ENCODE data around the gene HOXC11. TPM values are rescaled to one million over a fixed set of nuclear protein-coding genes. Genes with fewer than 3 reads are reported as not detected.
A peak's percentile ranks its signal among the peaks of the same experiment; 100 is the strongest.

The HOXC11 gene
- polyA plus RNA-seq, 1 experiment: not detected

- H3K9me3 ChIP-seq (ENCODE audit: control insufficient read depth, insufficient read depth, low read length): peaks cover 13% of the 10 kb centered on the region; the same call in 1 of the 2 replicates
- no peak overlapping the region for H3K4me3 ChIP-seq (ENCODE audit: low read depth, low read length)
- ChIA-PET CTCF (interaction anchor here (0.7 to 1.3 kb wide), 4 partner anchors 10 to 213 kb away, joined by 3 to 5 read pairs (median 3); no protein-coding TSS in a partner anchor), POLR2A (no interaction called here)
- H3K27ac ChIP-seq (ENCODE audit: low read depth, low read length): no peak overlapping the region
- peaks cover 100% of the 10 kb centered on the region for H3K27me3 ChIP-seq (ENCODE audit: control insufficient read depth, insufficient read depth, low read length)
- no peak for TF ChIP-seq CTCF (IDR thresholded peaks at IDR 0.05; ENCODE audit: low read depth, low read length)
- DNase-seq (ENCODE audit: low read depth, low spot score): no peak
Observed at GRCh38 chr12:53995002-53995377, 22.1 kb downstream of the HOXC11 start.

- Histone ChIP-seq H3K27me3 (ENCODE audit: control insufficient read depth, insufficient read depth, low read length) (peaks cover 98% of the 10 kb centered on the region), H3K4me3 (ENCODE audit: low read depth, low read length) (peak overlapping the region; percentile 42), H3K27ac (ENCODE audit: low read depth, low read length) (no peak overlapping the region), H3K9me3 (ENCODE audit: control insufficient read depth, insufficient read depth, low read length) (peaks cover 13% of the 10 kb centered on the region; the same call in 1 of the 2 replicates)
- ChIA-PET CTCF (interaction anchor here (0.6 to 1.3 kb wide), 4 partner anchors 9 to 213 kb away, joined by 3 to 5 read pairs (median 3); partner anchors contain the start of gene HOXC8), POLR2A (no interaction called here)
- no peak for DNase-seq (ENCODE audit: low read depth, low spot score)
- TF ChIP-seq CTCF (IDR thresholded peaks at IDR 0.05; ENCODE audit: low read depth, low read length): no peak
Observed at GRCh38 chr12:53995378-53996239, 22.7 kb downstream of the HOXC11 start.

- no peak for DNase-seq (ENCODE audit: low read depth, low spot score)
- Histone ChIP-seq H3K27ac (ENCODE audit: low read depth, low read length) (no peak overlapping the region), H3K4me3 (ENCODE audit: low read depth, low read length) (peak overlapping the region; percentile 42; the same call in 1 of the 2 replicates), H3K9me3 (ENCODE audit: control insufficient read depth, insufficient read depth, low read length) (peaks cover 13% of the 10 kb centered on the region; the same call in 1 of the 2 replicates), H3K27me3 (ENCODE audit: control insufficient read depth, insufficient read depth, low read length) (peaks cover 98% of the 10 kb centered on the region)
- no peak for TF ChIP-seq CTCF (IDR thresholded peaks at IDR 0.05; ENCODE audit: low read depth, low read length)
- POLR2A ChIA-PET: no interaction called here
- CTCF ChIA-PET: interaction anchor here (0.6 to 1.3 kb wide), 2 partner anchors 9 to 12 kb away, joined by 3 to 5 read pairs; partner anchors contain the start of gene HOXC8
Observed at GRCh38 chr12:53996240-53997203, 23.6 kb downstream of the HOXC11 start.

- Histone ChIP-seq H3K9me3 (ENCODE audit: control insufficient read depth, insufficient read depth, low read length) (peaks cover 13% of the 10 kb centered on the region; the same call in 1 of the 2 replicates), H3K27me3 (ENCODE audit: control insufficient read depth, insufficient read depth, low read length) (peaks cover 98% of the 10 kb centered on the region), H3K4me3 (ENCODE audit: low read depth, low read length) (no peak overlapping the region), H3K27ac (ENCODE audit: low read depth, low read length) (no peak overlapping the region)
- ChIA-PET CTCF (interaction anchor here (0.7 to 3.5 kb wide), 3 partner anchors 8 to 217 kb away, joined by 3 to 16 read pairs (median 4); no protein-coding TSS in a partner anchor), POLR2A (no interaction called here)
- TF ChIP-seq CTCF (IDR thresholded peaks at IDR 0.05; ENCODE audit: low read depth, low read length): no peak
- DNase-seq (ENCODE audit: low read depth, low spot score): no peak
Observed at GRCh38 chr12:53997204-53998109, 24.5 kb downstream of the HOXC11 start.
